DMS153 treated with DMSO at 0.1 percent for 48 hours (cell line): ENCODE results near the gene DAP.

Experiments used
- DNase-seq: peaks from one replicate; lab custom pipeline; 2025; ENCODE audit not compliant: unreplicated experiment; lab: John Stamatoyannopoulos, UW

Gene DAP

GRCh38 chr5:10712574-10713366 is 48.3 kb downstream of the DAP start:
- no peak for DNase-seq

GRCh38 chr5:10711562-10711961 is 49.5 kb downstream of the DAP start:
- DNase-seq = no peak

GRCh38 chr5:10710513-10711128 is 50.4 kb downstream of the DAP start:
- DNase-seq = no peak

GRCh38 chr5:10709933-10710332 is 51.1 kb downstream of the DAP start:
- no peak for DNase-seq

- DNase-seq = no peak
These were observed 51.6 kb downstream of the DAP start for GRCh38 chr5:10709409-10709808.

GRCh38 chr5:10708189-10708944 is 52.7 kb downstream of the DAP start:
- DNase-seq = no peak

GRCh38 chr5:10707198-10708142 is 53.6 kb downstream of the DAP start:
- no peak for DNase-seq

GRCh38 chr5:10706326-10706725 is 54.7 kb downstream of the DAP start:
- DNase-seq = no peak

- no peak for DNase-seq
These were observed 55.3 kb downstream of the DAP start for GRCh38 chr5:10705747-10706146.

GRCh38 chr5:10704949-10705621 is 55.9 kb downstream of the DAP start:
- no peak for DNase-seq

GRCh38 chr5:10703676-10704075 is 57.4 kb downstream of the DAP start:
- no peak for DNase-seq

GRCh38 chr5:10702911-10703491 is 58.0 kb downstream of the DAP start:
- no peak for DNase-seq

GRCh38 chr5:10702040-10702629 is 58.9 kb downstream of the DAP start:
- DNase-seq = no peak

GRCh38 chr5:10701567-10702039 is 59.4 kb downstream of the DAP start:
- peak; percentile 26 for DNase-seq

GRCh38 chr5:10700516-10700915 is 60.5 kb downstream of the DAP start:
- DNase-seq = no peak

GRCh38 chr5:10699987-10700386 is 61.0 kb downstream of the DAP start:
- DNase-seq = no peak

GRCh38 chr5:10699281-10699874 is 61.7 kb downstream of the DAP start:
- DNase-seq = no peak

GRCh38 chr5:10695759-10696543 is 65.1 kb downstream of the DAP start:
- DNase-seq = no peak
